NCI-H526 treated with DMSO at 0.1 percent for 48 hours (cell line): ENCODE data around the gene VPS50.
A peak's percentile ranks its signal among the peaks of the same experiment; 100 is the strongest.
"Not testable (repeated sequence)": the region's sequence is repeated elsewhere in the genome, so short reads cannot be mapped to it uniquely, and the experiment has no call there.

Experiments
- DNase-seq: peaks from one replicate; lab custom pipeline; 2025; lab: John Stamatoyannopoulos, UW

VPS50 gene

DNA sequence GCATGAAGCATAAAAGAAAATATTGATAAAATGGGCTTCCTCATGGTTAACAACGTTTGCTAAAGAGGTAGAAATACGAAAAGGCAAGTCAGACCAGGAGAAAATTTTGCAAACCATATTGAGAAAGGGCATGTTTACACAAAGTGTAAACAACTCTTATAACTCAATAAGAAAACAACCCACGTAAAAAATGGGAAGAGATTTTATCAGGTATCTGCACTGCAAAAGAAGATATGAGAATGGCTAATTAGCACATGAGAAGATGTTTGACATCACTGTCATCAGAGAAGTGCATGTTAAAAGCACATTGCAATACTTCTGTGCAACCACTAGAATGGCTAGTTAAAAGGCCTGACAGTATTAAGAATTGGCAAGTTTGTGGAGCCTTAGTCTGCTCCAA, 99.5 kb downstream of the VPS50 start:
- DNase-seq = no peak

DNA sequence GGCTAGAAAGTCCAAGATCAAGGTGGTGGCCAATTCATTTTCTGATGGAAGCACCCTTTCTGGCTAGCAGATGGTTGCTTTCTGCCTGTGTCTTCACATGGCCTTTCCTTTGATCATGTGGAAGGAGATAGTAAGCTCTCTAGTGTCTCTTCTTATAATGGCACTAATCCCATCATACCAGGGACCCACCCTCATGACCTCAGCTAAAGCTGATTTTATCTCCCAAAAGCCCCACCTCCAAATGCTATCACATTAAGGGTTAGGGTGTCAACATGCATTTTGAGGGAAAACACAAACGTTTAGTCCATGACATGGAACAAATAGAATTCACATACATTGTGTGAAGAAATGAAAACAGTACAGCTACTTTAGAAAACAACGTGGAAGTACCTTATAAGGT, 100.0 kb downstream of the VPS50 start:
- no peak for DNase-seq

GRCh38 chr7:93337052-93337451, 104.9 kb downstream of the VPS50 start:
- DNase-seq = no peak

DNA sequence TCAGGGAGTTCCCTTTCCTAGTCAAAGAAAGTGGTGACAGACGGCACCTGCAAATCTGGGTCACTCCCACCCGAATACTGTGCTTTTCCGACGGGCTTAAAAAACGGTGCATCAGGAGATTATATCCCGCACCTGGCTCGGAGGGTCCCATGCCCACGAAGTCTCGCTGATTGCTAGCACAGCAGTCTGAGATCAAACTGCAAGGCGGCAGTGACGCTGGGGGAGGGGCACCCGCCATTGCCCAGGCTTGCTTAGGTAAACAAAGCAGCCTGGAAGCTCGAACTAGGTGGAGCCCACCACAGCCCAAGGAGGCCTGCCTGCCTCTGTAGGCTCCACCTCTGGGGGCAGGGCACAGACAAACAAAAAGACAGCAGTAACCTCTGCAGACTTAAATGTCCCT, 110.0 kb downstream of the VPS50 start:
- DNase-seq = not testable (repeated sequence)

DNA sequence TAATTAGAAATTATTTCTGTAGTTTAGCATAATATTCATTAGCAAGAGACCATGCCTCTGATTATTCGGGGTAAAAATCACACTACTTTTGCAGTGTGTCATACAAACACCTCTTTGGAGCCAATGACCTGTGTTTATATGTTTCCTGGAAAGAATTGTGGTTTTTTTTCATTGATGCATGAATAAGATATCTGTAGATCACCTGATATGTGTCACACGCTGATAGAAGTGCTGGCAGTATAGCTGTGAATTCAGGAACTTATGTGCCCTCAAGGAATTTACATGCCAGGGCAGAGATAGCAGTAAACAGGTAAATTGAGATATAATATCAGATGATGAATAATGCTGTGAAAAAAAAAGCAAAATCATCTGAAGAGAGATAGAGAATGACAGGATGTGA, 118.2 kb downstream of the VPS50 start:
- no peak for DNase-seq

- DNase-seq = no peak
Observed at GRCh38 chr7:93352881-93353280, 120.7 kb downstream of the VPS50 start.

GRCh38 chr7:93354815-93355214, 122.6 kb downstream of the VPS50 start:
- DNase-seq = no peak

DNA sequence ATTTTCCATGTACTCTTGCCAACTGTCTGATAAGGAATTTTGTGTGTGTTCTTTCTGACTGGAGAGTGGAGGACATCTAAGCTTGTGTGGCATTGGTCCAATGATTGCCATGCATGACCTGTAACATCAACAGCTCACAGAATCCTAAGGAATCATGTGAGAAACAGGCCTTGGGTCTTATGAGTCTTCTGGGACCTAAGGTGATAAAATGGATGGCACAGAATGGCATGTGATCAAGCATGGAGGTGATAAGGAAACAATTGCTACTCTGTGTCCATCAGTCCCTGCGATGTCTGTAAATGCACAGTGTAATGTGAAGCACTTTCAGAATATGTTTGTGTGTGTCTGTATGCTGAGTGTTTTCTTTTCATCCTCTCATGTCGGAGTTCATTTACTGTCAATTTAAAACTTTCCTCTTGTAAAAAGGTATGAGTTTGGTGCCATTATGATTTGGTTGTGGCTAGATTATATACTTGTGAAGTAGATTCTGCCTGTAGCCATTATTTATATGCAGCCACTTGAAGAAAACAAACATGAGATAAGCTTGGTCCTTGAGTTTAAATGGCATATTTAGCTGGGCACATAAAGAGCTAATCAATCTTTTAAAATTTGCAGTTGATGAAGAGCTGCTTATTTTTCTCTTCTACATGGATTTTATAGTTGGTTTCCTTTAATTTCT, 127.5 kb downstream of the VPS50 start:
- no peak for DNase-seq

DNA sequence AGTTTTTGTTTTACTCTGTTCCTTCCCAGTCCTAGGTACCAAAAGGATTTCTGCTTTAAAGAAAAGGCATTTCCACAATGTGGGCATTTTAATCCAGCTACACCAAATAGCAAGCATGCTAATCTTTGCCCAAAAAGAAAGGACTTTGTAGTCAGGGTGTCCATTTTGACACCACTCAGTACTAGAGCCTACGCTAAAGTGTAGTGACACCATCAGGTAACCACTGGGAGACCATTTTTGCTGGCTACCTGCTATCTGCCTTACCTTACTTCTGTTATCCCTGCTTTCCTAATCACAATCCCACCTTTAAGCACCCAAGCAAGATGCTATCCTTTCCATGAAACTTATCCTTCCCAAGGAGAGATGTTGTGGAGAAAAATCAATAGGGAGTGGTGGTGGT, 129.7 kb downstream of the VPS50 start:
- no peak for DNase-seq

DNA sequence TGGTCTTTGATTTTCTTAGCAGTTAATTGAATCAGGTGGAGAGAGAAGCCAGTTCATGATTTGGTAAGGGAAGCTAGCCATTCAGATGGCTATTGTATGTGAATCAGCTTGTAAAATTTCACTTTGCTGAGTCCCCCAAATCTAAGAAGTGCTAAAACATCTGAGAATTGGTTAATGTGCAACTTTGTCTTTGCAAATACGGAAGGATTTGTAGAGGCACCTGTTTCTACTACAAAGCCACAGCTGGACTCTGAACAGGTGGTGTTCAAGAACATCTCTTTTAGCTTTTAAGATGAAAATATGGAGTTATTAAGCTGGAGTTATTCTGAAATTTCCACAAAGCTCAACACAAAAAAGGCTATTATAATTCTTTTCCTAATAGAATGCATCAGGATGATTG, 132.6 kb downstream of the VPS50 start:
- DNase-seq = no peak

DNA sequence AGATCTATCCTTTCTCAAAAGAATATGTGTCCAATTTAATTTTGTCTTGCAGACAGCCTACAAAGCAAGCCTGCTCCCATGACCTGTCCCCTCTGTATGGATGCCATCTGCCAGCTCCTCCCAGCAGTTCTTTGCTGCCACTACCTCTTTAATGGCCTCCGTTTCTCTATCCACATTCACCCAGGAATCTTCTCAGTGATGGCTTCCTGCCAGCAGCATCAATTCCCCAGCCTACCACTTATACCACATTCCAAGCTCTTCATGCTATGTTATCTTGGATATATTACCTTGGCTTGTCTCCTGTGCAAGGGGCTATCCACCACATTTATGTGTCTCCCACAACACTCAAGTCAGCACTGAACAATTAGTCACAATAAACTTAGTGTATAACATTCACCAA, 133.2 kb downstream of the VPS50 start:
- no peak for DNase-seq

- DNase-seq = no peak
Observed at GRCh38 chr7:93366816-93367215, 134.7 kb downstream of the VPS50 start.

GRCh38 chr7:93367254-93367653, 135.1 kb downstream of the VPS50 start:
- DNase-seq = no peak

- not testable (repeated sequence) for DNase-seq
Observed at GRCh38 chr7:93370937-93371336, 138.8 kb downstream of the VPS50 start.

- DNase-seq = no peak
Observed at GRCh38 chr7:93373537-93373936, 141.4 kb downstream of the VPS50 start.

GRCh38 chr7:93374345-93374940, 142.3 kb downstream of the VPS50 start:
- peak; percentile 47 for DNase-seq

- no peak for DNase-seq
Observed at GRCh38 chr7:93375603-93376002, 143.4 kb downstream of the VPS50 start.

DNA sequence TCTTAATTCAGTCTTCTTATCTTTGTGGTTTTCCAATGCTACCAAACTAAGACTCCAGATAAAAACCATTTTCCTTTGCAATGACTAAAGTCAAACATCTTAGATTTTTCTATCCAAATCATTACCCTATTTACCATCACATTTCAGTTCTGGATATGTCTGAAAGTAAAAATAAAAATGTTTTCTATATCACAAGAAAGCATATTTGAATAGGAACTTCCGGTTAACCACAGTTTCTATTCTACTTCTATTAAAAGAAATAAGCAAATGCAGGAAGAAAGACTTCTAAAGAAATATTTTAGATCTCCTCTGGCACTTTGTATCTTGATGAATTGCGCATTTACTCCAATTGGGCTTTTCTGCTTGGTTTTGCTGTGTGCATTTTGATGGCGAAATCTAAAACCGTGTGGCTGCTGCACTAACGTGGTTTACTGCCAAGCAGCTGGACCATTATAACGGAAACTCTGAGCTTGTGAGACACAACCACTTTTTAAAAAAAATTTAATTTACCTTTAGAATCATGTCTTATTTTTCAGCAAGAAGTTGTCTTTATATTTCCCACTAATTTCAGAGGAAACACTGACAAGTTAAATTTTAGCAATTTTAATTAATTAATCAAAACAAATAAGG, 146.1 kb downstream of the VPS50 start:
- no peak for DNase-seq

DNA sequence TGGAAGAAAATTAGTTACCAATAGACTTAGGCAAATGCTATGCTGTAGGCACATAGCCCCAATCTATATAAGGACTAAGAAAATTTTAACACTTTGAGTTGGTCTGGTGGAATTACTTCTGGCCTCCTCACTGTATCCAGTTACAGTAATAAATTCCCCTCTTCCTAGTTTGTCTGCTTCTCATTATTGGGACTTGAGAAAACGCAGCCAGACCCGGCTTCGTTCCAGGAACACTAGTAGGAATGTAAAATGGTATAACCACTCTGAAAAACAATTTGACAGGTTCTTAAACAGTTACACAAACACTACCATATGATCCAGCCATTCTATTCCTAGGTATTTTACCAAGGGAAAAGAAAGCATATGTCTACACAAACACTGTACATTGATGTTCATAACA, 150.2 kb downstream of the VPS50 start:
- no peak for DNase-seq

DNA sequence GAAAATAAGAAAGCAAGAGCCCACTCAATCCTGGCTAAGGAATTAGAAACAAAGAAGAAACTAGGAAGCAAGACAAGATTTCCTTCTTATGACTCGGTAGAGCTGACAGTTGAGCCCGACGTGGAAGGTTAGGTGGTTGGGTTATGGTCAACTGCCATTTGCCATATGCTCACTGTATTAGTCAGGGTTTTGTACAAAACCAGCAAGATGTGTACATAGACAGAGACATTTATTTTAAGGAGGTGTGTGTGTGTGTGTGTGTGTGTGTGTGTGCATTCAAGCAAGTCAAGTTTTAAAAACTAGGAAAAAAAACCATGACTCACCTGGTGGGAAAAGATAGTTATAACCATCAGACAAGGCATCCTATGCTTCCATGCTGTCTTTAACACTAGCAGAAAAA, 158.5 kb downstream of the VPS50 start:
- no peak for DNase-seq

DNA sequence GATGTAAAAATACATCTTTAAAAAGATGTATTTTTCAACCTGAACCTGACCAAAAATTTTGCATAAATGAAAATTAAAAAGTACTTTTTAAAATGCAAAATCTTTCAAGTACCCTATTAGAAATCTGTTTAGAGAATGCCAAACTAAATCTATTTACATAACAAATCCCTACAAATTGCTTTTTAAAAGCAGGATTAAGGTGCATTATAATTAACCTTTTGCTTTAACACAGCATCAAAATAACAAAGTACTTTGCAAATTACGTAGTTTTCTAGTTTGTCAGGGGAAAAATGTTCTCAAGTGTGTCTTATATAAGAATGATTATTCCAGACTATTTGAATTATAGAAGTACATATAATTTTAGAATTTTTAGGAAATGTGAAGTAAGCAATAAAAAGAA, 160.8 kb downstream of the VPS50 start:
- no peak for DNase-seq

DNA sequence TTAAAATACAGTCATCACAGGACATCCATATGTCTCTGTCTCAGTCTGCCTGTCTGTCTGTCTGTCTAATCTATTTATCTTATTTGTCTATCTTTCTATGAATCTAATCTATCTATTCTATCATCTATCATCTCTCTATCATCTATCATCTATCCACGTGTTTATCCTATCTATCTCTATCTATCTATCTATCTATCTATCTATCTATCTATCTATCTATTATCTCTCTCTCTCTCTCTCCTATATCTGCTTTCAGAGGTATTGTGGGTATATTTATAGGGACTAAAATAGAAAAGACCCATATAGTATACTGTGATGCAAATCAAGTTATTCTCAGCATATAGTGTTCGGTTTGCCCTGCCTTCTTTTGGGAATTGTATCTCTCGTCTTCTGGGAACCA, 167.5 kb downstream of the VPS50 start:
- DNase-seq = no peak

DNA sequence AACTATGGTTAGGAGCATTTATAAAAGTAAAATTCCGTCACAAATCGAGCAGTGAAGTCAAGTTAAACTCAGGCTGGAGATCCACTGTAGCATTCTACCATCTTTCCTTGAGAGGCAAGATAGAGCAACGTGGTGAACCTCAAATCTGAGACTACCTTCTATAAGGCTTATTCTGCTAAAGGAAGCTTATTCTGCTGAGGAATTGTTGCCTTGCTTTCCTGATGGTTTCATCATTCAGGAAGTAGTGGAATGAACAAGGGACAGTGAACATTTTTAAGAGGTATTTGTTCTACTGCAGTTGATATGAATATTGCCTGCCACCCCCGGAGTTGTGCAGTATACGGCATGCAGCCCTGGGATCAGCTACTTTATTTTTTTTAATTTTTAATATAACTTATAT, 170.8 kb downstream of the VPS50 start:
- no peak for DNase-seq

- DNase-seq = no peak
Observed at GRCh38 chr7:93407239-93407638, 175.1 kb downstream of the VPS50 start.
